GM23248 (cell line): ENCODE results near the gene CCDC102A. TPM values are rescaled to one million over a fixed set of nuclear protein-coding genes. Genes with fewer than 3 reads are reported as not detected.
A peak's percentile ranks its signal among the peaks of the same experiment; 100 is the strongest.

Source experiments
- DNase-seq: peaks from one replicate; pipeline ENCODE4 v3.0.0-alpha.2; 2015
- H2AFZ ChIP-seq: fragments of 200-600 bp; sonication (generic); 2 replicates; pipeline ENCODE4 v1.6.1; 2016; ENCODE audit warnings: antibody characterized with exemption
- H3F3A ChIP-seq: fragments of 200-600 bp; sonication (generic); 2 replicates; pipeline ENCODE4 v1.6.1; 2016; ENCODE audit warnings: mild to moderate bottlenecking, antibody characterized with exemption, mixed run types; ENCODE audit not compliant: insufficient read depth
- H3K27ac ChIP-seq: fragments of 200-600 bp; sonication (generic); 2 replicates; pipeline ENCODE4 v1.5.1; 2016; ENCODE audit warnings: mild to moderate bottlenecking
- H3K27me3 ChIP-seq: fragments of 200-600 bp; sonication (generic); replicated peaks from 2 replicates; pipeline ENCODE4 v1.6.1; 2016; ENCODE audit warnings: mild to moderate bottlenecking; ENCODE audit not compliant: insufficient read depth
- H3K36me3 ChIP-seq: fragments of 200-600 bp; sonication (generic); 2 replicates; pipeline ENCODE4 v1.6.1; 2016; ENCODE audit warnings: low read depth, mild to moderate bottlenecking
- H3K4me1 ChIP-seq: fragments of 200-600 bp; sonication (generic); 2 replicates; pipeline ENCODE4 v1.6.1; 2016; ENCODE audit warnings: mild to moderate bottlenecking; ENCODE audit not compliant: insufficient read depth
- H3K4me2 ChIP-seq: fragments of 200-600 bp; sonication (generic); one replicate; pipeline ENCODE4 v1.6.1; 2016; ENCODE audit warnings: mild to moderate bottlenecking; ENCODE audit not compliant: unreplicated experiment
- H3K4me3 ChIP-seq: fragments of 200-600 bp; sonication (generic); 2 replicates; pipeline ENCODE4 v1.5.1; 2016; ENCODE audit warnings: mild to moderate bottlenecking
- H3K79me2 ChIP-seq: fragments of 200-600 bp; sonication (generic); 2 replicates; pipeline ENCODE4 v1.6.1; 2016; ENCODE audit warnings: mild to moderate bottlenecking; ENCODE audit not compliant: insufficient read depth
- H3K9ac ChIP-seq: fragments of 200-600 bp; sonication (generic); 2 replicates; pipeline ENCODE4 v1.6.1; 2016; ENCODE audit warnings: mild to moderate bottlenecking
- H3K9me2 ChIP-seq: fragments of 200-600 bp; sonication (generic); 2 replicates; pipeline ENCODE4 v1.6.1; 2016; ENCODE audit warnings: mixed run types, mild to moderate bottlenecking, moderate library complexity; ENCODE audit not compliant: insufficient read depth
- H3K9me3 ChIP-seq: fragments of 200-600 bp; sonication (generic); one replicate; pipeline ENCODE4 v1.6.1; 2017; ENCODE audit warnings: low read depth
- H4K20me1 ChIP-seq: fragments of 200-600 bp; sonication (generic); 2 replicates; pipeline ENCODE4 v1.6.0; 2016; ENCODE audit not compliant: insufficient read depth
- EZH2 ChIP-seq: fragments of 200-600 bp; sonication (generic); IDR thresholded peaks from 2 replicates; pipeline ENCODE4 v1.6.1; 2018; ENCODE audit warnings: antibody characterized with exemption, mild to moderate bottlenecking; ENCODE audit not compliant: insufficient read depth, poor library complexity, severe bottlenecking
- EZH2phosphoT487 ChIP-seq: fragments of 200-600 bp; sonication (generic); IDR thresholded peaks from 2 replicates; pipeline ENCODE4 v1.6.1; 2018; ENCODE audit warnings: antibody characterized with exemption, moderate library complexity, mild to moderate bottlenecking, low read depth; ENCODE audit not compliant: insufficient read depth
- WGBS, 2 experiments: methylation state at CpG; one replicate each; pipeline ENCODE4 v1.1.6; 2015 to 2017; ENCODE audit warnings: low lambda C conversion rate in 2 of 2, low coverage in 1 of 2; ENCODE audit errors: missing lambda C conversion rate in 2 of 2; 5-methylcytosine and 5-hydroxymethylcytosine counted together
- in situ Hi-C: fragments of 300-500 bp; cut with MboI; formaldehyde crosslinking; loops from 2 replicates; pipeline ENCODE4 v1.15.0; 2020
- polyA plus RNA-seq: library from polyadenylated mRNA; unstranded; fragments of >200 nt; fragmentation: Nextera tagmentation; extraction: Ambion mirVana; gene quantifications from 2 replicates; pipeline ENCODE4 v1.2.1, GENCODE V29; 2016
- total RNA-seq: library from RNA; depleted of rRNA; stranded (reverse); fragments of >200 nt; shearing (Covaris generic); gene quantifications from 2 replicates; pipeline ENCODE4 v1.2.3, GENCODE V29; 2014

Gene CCDC102A
- total and polyA plus RNA-seq, 2 experiments from 2014 or later = 3.9 to 17.7 TPM

DNA sequence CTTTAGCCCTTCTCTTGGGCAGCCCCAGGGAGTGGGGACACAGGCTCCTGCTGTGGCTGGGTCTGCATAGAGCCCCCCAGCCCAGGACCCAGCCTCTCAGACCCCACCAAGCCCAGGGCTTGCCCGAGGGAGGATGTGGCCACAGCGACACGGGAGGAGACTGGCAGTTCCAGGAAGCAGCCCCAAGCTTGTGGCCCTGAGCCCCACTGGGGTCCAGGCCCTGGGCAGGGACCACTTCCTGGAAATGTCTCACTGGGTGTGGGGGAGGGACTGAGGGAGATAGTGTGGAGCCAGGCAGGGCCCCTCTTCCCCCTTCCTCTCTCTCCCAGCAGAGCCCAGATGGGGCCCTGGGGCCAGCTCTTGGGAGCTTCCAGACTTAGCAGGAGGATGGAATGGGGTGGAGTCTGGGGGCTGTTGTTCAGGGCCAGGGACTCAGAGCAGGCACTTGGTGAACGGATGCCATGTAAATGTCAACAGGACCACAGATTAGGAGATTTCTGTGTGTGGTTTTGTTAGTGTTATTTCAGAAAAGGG is 41.4 kb upstream of the CCDC102A start:
- Histone ChIP-seq H3K9me3 (no peaks in the 10 kb centered on the region), H3K4me2 (no peak overlapping the region), H3K4me3 (no peak overlapping the region), H3K36me3 (no peaks in the 10 kb centered on the region), H3K27me3 (no peaks in the 10 kb centered on the region), H3K9ac (no peak overlapping the region), H3K27ac (no peak overlapping the region), H3K79me2 (no peaks in the 10 kb centered on the region), H3F3A (no peaks in the 10 kb centered on the region), H3K4me1 (no peaks in the 10 kb centered on the region), H2AFZ (no peak overlapping the region), H3K9me2 (no peaks in the 10 kb centered on the region), H4K20me1 (no peaks in the 10 kb centered on the region)
- DNase-seq = no peak
- TF ChIP-seq EZH2phosphoT487 (no peak), EZH2 (no peak)
- WGBS, 2 experiments = 26 to 29% methylated on average over 4 of the region's 4 CpGs
- in situ Hi-C loops = no loop called here

DNA sequence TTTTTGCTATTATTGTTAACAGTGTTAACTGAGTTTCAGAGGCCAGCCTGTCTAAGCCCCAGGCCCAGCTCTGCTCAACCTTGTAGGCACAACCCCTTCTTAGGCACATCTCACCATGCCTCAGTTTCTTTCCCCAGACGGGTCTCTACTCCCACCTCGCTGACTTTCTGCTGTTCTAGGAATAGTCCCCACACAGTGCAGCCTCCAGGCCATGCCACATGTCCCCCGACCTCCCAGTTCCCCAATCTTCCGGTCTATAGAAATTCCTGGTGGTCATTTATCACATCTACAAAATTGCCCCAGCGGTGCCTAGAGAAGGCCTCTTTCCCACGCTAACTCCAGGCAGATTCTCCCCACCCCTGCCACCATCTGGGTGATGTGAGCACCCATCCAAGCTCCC is 40.8 kb upstream of the CCDC102A start:
- Histone ChIP-seq H3K4me3 (no peak overlapping the region), H3K9me2 (no peaks in the 10 kb centered on the region), H4K20me1 (no peaks in the 10 kb centered on the region), H3K27me3 (no peaks in the 10 kb centered on the region), H3K4me1 (no peaks in the 10 kb centered on the region), H3K9ac (no peak overlapping the region), H3K4me2 (no peak overlapping the region), H2AFZ (no peak overlapping the region), H3K36me3 (no peaks in the 10 kb centered on the region), H3K27ac (no peak overlapping the region), H3K9me3 (no peaks in the 10 kb centered on the region), H3F3A (no peaks in the 10 kb centered on the region), H3K79me2 (no peaks in the 10 kb centered on the region)
- 53 to 54% methylated on average over 6 of the region's 6 CpGs for WGBS, 2 experiments
- TF ChIP-seq EZH2 = no peak
- TF ChIP-seq EZH2phosphoT487 = no peak
- in situ Hi-C loops = no loop called here
- DNase-seq = no peak

DNA sequence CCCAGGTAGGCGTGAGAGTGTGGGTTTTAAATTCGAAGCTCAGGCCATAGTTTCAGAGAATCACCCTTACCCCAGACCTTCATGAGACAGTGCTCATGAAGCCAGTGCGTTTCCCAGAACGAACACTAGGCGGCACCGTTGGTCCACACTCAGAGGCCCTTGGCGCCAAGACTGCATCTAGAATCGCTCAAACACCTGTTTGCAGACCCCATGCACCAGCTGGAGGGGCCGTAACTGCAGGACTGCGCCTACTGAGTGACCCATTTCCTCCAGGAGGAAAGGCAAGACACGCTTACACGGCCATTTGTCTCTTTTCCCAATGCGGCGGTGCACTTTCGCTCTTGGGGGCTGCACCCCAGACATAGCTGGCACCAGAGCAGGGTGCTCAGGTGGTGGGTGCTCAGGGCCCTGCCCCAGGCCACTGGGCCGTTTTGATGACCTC is 40.1 kb upstream of the CCDC102A start:
- H3K79me2 ChIP-seq = no peaks in the 10 kb centered on the region
- H3K27ac ChIP-seq = no peak overlapping the region
- H3K9me2 ChIP-seq = no peaks in the 10 kb centered on the region
- H3K4me3 ChIP-seq = no peak overlapping the region
- no peaks in the 10 kb centered on the region for H3K9me3 ChIP-seq
- H3K27me3 ChIP-seq = no peaks in the 10 kb centered on the region
- H3K4me2 ChIP-seq = no peak overlapping the region
- no peaks in the 10 kb centered on the region for H3K4me1 ChIP-seq
- TF ChIP-seq EZH2phosphoT487 = no peak
- no peak for TF ChIP-seq EZH2
- DNase-seq = peak; percentile 76
- no peaks in the 10 kb centered on the region for H3K36me3 ChIP-seq
- in situ Hi-C loops = no loop called here
- WGBS, 2 experiments = 13 to 14% methylated on average over 16 of the region's 16 CpGs
- H3F3A ChIP-seq = no peaks in the 10 kb centered on the region
- no peaks in the 10 kb centered on the region for H4K20me1 ChIP-seq
- no peak overlapping the region for H3K9ac ChIP-seq
- no peak overlapping the region for H2AFZ ChIP-seq

DNA sequence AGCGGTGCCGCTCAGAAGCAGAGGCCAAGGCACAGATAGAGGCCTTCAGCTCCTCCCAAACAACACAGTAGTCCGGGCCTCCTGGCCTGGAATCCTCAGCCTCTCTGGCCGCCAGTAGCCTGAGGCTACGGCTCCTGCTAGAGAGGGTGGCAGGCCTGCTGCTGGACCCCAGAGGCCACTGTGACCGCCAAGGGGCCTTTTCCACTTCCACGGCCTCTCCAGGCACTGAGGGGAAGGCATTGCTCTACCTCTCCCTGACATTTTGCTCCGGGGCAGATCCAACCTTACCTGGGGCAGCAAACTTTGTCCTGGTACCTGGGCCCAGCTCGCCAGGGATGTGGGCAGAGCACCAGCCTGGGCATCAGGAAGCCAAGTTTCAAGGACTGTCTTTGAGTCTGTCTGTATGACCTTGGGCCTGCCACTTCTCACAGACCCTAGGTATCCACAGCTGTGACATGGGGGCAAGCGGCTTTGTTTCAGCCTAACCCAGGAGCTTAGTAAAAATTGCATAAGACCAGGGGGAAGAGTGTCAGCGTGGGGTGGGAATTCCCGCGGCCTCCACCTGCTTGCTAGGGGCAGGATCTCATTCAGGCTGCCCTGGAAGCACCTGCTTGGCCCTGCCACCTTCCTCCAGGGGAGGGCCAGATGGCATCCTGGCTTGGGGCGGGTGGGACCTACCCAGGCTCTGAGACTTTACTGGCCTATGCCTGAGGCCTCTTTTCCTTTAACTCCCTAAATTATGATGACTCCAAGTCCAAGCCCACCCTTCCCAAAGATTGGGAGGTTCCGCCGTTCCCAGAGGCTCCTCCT is 39.3 kb upstream of the CCDC102A start:
- Histone ChIP-seq H4K20me1 (no peaks in the 10 kb centered on the region), H3K4me2 (no peak overlapping the region), H3K4me3 (no peak overlapping the region), H3F3A (no peaks in the 10 kb centered on the region), H3K4me1 (no peaks in the 10 kb centered on the region), H2AFZ (no peak overlapping the region), H3K9me2 (no peaks in the 10 kb centered on the region), H3K79me2 (no peaks in the 10 kb centered on the region), H3K27ac (no peak overlapping the region), H3K9me3 (no peaks in the 10 kb centered on the region), H3K27me3 (no peaks in the 10 kb centered on the region), H3K9ac (no peak overlapping the region), H3K36me3 (no peaks in the 10 kb centered on the region)
- WGBS, 2 experiments = 67 to 75% methylated on average over 15 to 16 of the region's 16 CpGs
- TF ChIP-seq EZH2 = no peak
- TF ChIP-seq EZH2phosphoT487 = no peak
- no peak for DNase-seq
- in situ Hi-C loops = no loop called here
